Measurements from ENCODE around the gene COPRS. TPM values are rescaled to one million over a fixed set of nuclear protein-coding genes. Genes with fewer than 3 reads are reported as not detected.

COPRS gene
- total and polyA plus RNA-seq, 2 of the 8 experiments (the other 6 are each of a cell fraction or from before 2014, with no cell fraction given) = 40.9 to 49.3 TPM

- TF ChIP-seq CHD7 (IDR thresholded peaks at IDR 0.05; ENCODE audit: insufficient replicate concordance, low read length) (no peak), ATF3 (IDR thresholded peaks at IDR 0.05; ENCODE audit: insufficient read depth, low read depth, low read length) (no peak), USF2 (IDR thresholded peaks at IDR 0.05; ENCODE audit: low read length) (no peak), SIN3A (conservative IDR thresholded peaks at IDR 0.05 in 1 of 2, IDR thresholded peaks at IDR 0.05 in 1 of 2; ENCODE audit: low read depth in 1 of 2, low read length in 2 of 2) (no peak), POLR2AphosphoS5 (IDR thresholded peaks at IDR 0.05; ENCODE audit: low read depth, low read length) (no peak), CBX8 (IDR thresholded peaks at IDR 0.05; ENCODE audit: borderline replicate concordance, low read depth, low read length) (no peak), MAX (IDR thresholded peaks at IDR 0.05) (no peak), SUZ12 (IDR thresholded peaks at IDR 0.05; ENCODE audit: low read length) (no peak), BCL11A (IDR thresholded peaks at IDR 0.05; ENCODE audit: low read depth in 2 of 2, low read length in 2 of 2) (no peak)
Observed at GRCh38 chr17:31832746-31833145, 26.3 kb downstream of the COPRS start (continued).
